Stimulated activated memory B cell treated with anti-CD40 and anti-IgM and Interleukin-4, amounts not matched to agents 10 μg/mL and 1 μg/mL and 100 μg/mL, for 72 hours (primary cell): ENCODE results near the gene SPATS2L.
"Not testable (repeated sequence)": the region's sequence is repeated elsewhere in the genome, so short reads cannot be mapped to it uniquely, and the experiment has no call there.

Source experiments
- ATAC-seq: fragments of 150-1000 bp; cut with Tn5 transposase; 2 replicates; pipeline ENCODE4 v1.10.0; 2021
- H3K27ac Mint-ChIP-seq: one replicate; pipeline ENCODE4 v1.8.0; 2022; ENCODE audit warnings: mild to moderate bottlenecking, mixed read lengths
- H3K27me3 Mint-ChIP-seq: one replicate; pipeline ENCODE4 v1.8.0; 2022; ENCODE audit warnings: mixed read lengths
- H3K36me3 Mint-ChIP-seq: one replicate; pipeline ENCODE4 v1.8.0; 2022; ENCODE audit warnings: mixed read lengths
- H3K4me1 Mint-ChIP-seq: one replicate; pipeline ENCODE4 v1.8.0; 2022; ENCODE audit warnings: mixed read lengths
- H3K4me3 Mint-ChIP-seq: one replicate; pipeline ENCODE4 v1.8.0; 2022; ENCODE audit warnings: mild to moderate bottlenecking, moderate library complexity, mixed read lengths
- H3K9me3 Mint-ChIP-seq: one replicate; pipeline ENCODE4 v1.8.0; 2022; ENCODE audit warnings: mixed read lengths

SPATS2L gene

GRCh38 chr2:200329384-200329783, 22.9 kb downstream of the SPATS2L start:
- Mint-ChIP-seq H3K36me3 (no peaks in the 10 kb centered on the region), H3K27ac (no peak overlapping the region), H3K9me3 (no peaks in the 10 kb centered on the region), H3K27me3 (peaks cover 13% of the 10 kb centered on the region), H3K4me1 (no peaks in the 10 kb centered on the region), H3K4me3 (no peak overlapping the region)
- ATAC-seq = no peak

- no peaks in the 10 kb centered on the region for H3K9me3 Mint-ChIP-seq
- peaks cover 13% of the 10 kb centered on the region for H3K27me3 Mint-ChIP-seq
- no peak for ATAC-seq
- H3K27ac Mint-ChIP-seq = no peak overlapping the region
- no peaks in the 10 kb centered on the region for H3K4me1 Mint-ChIP-seq
- no peak overlapping the region for H3K4me3 Mint-ChIP-seq
- no peaks in the 10 kb centered on the region for H3K36me3 Mint-ChIP-seq
Observed at GRCh38 chr2:200329798-200330197, 23.3 kb downstream of the SPATS2L start.

GRCh38 chr2:200330351-200331060, 24.0 kb downstream of the SPATS2L start:
- peaks cover 13% of the 10 kb centered on the region for H3K27me3 Mint-ChIP-seq
- no peak for ATAC-seq
- H3K36me3 Mint-ChIP-seq = no peaks in the 10 kb centered on the region
- no peak overlapping the region for H3K4me3 Mint-ChIP-seq
- no peak overlapping the region for H3K27ac Mint-ChIP-seq
- H3K4me1 Mint-ChIP-seq = no peaks in the 10 kb centered on the region
- no peaks in the 10 kb centered on the region for H3K9me3 Mint-ChIP-seq

- H3K27me3 Mint-ChIP-seq = peaks cover 13% of the 10 kb centered on the region
- no peaks in the 10 kb centered on the region for H3K36me3 Mint-ChIP-seq
- H3K9me3 Mint-ChIP-seq = no peaks in the 10 kb centered on the region
- no peak overlapping the region for H3K27ac Mint-ChIP-seq
- no peak for ATAC-seq
- no peak overlapping the region for H3K4me3 Mint-ChIP-seq
- H3K4me1 Mint-ChIP-seq = no peaks in the 10 kb centered on the region
Observed at GRCh38 chr2:200331061-200331400, 24.5 kb downstream of the SPATS2L start.

- Mint-ChIP-seq H3K9me3 (no peaks in the 10 kb centered on the region), H3K27me3 (no peaks in the 10 kb centered on the region), H3K4me1 (no peaks in the 10 kb centered on the region), H3K36me3 (no peaks in the 10 kb centered on the region), H3K27ac (no peak overlapping the region), H3K4me3 (no peak overlapping the region)
- no peak for ATAC-seq
Observed at GRCh38 chr2:200335657-200336056, 29.2 kb downstream of the SPATS2L start.

GRCh38 chr2:200336980-200337615, 30.6 kb downstream of the SPATS2L start:
- no peaks in the 10 kb centered on the region for H3K4me1 Mint-ChIP-seq
- H3K27me3 Mint-ChIP-seq = no peaks in the 10 kb centered on the region
- H3K27ac Mint-ChIP-seq = no peak overlapping the region
- no peak overlapping the region for H3K4me3 Mint-ChIP-seq
- no peak for ATAC-seq
- H3K36me3 Mint-ChIP-seq = no peaks in the 10 kb centered on the region
- no peaks in the 10 kb centered on the region for H3K9me3 Mint-ChIP-seq

GRCh38 chr2:200337621-200338020, 31.1 kb downstream of the SPATS2L start:
- Mint-ChIP-seq H3K9me3 (no peaks in the 10 kb centered on the region), H3K36me3 (no peaks in the 10 kb centered on the region), H3K27me3 (no peaks in the 10 kb centered on the region), H3K27ac (no peak overlapping the region), H3K4me3 (no peak overlapping the region), H3K4me1 (no peaks in the 10 kb centered on the region)
- ATAC-seq = no peak

- Mint-ChIP-seq H3K4me3 (no peak overlapping the region), H3K36me3 (no peaks in the 10 kb centered on the region), H3K4me1 (no peaks in the 10 kb centered on the region), H3K27ac (no peak overlapping the region), H3K27me3 (no peaks in the 10 kb centered on the region), H3K9me3 (no peaks in the 10 kb centered on the region)
- ATAC-seq = no peak
Observed at GRCh38 chr2:200338692-200339091, 32.2 kb downstream of the SPATS2L start.

- H3K9me3 Mint-ChIP-seq = no peaks in the 10 kb centered on the region
- no peaks in the 10 kb centered on the region for H3K4me1 Mint-ChIP-seq
- H3K4me3 Mint-ChIP-seq = no peak overlapping the region
- no peak overlapping the region for H3K27ac Mint-ChIP-seq
- no peaks in the 10 kb centered on the region for H3K27me3 Mint-ChIP-seq
- peak; percentile 47 for ATAC-seq
- no peaks in the 10 kb centered on the region for H3K36me3 Mint-ChIP-seq
Observed at GRCh38 chr2:200340508-200341224, 34.2 kb downstream of the SPATS2L start.

GRCh38 chr2:200341376-200341775, 34.9 kb downstream of the SPATS2L start:
- Mint-ChIP-seq H3K27me3 (peaks cover 4% of the 10 kb centered on the region), H3K36me3 (no peaks in the 10 kb centered on the region), H3K9me3 (no peaks in the 10 kb centered on the region), H3K4me1 (no peaks in the 10 kb centered on the region), H3K4me3 (no peak overlapping the region), H3K27ac (no peak overlapping the region)
- no peak for ATAC-seq

GRCh38 chr2:200342235-200342634, 35.7 kb downstream of the SPATS2L start:
- H3K27ac Mint-ChIP-seq = no peak overlapping the region
- no peak overlapping the region for H3K4me3 Mint-ChIP-seq
- H3K27me3 Mint-ChIP-seq = peaks cover 12% of the 10 kb centered on the region
- no peak for ATAC-seq
- no peaks in the 10 kb centered on the region for H3K36me3 Mint-ChIP-seq
- H3K9me3 Mint-ChIP-seq = no peaks in the 10 kb centered on the region
- no peaks in the 10 kb centered on the region for H3K4me1 Mint-ChIP-seq

GRCh38 chr2:200342654-200343053, 36.2 kb downstream of the SPATS2L start:
- ATAC-seq = no peak
- Mint-ChIP-seq H3K4me3 (no peak overlapping the region), H3K4me1 (no peaks in the 10 kb centered on the region), H3K27ac (no peak overlapping the region), H3K36me3 (no peaks in the 10 kb centered on the region), H3K27me3 (peaks cover 15% of the 10 kb centered on the region), H3K9me3 (no peaks in the 10 kb centered on the region)

- not testable (repeated sequence) for H3K4me1 Mint-ChIP-seq, H3K36me3 Mint-ChIP-seq
Observed at GRCh38 chr2:200344202-200344601, 37.7 kb downstream of the SPATS2L start.

GRCh38 chr2:200345975-200346374, 39.5 kb downstream of the SPATS2L start:
- H3K27me3 Mint-ChIP-seq = peaks cover 15% of the 10 kb centered on the region
- no peaks in the 10 kb centered on the region for H3K36me3 Mint-ChIP-seq
- no peak overlapping the region for H3K4me3 Mint-ChIP-seq
- no peak for ATAC-seq
- no peak overlapping the region for H3K27ac Mint-ChIP-seq
- no peaks in the 10 kb centered on the region for H3K4me1 Mint-ChIP-seq
- H3K9me3 Mint-ChIP-seq = no peaks in the 10 kb centered on the region

More at GRCh38 chr2:200344202-200344601, 37.7 kb downstream of the SPATS2L start:
- H3K9me3 Mint-ChIP-seq, ATAC-seq, H3K27ac Mint-ChIP-seq, H3K4me3 Mint-ChIP-seq: not testable (repeated sequence)
- H3K27me3 Mint-ChIP-seq = peaks cover 15% of the 10 kb centered on the region

- no peak overlapping the region for H3K27ac Mint-ChIP-seq
- H3K27me3 Mint-ChIP-seq = peaks cover 17% of the 10 kb centered on the region
Observed at GRCh38 chr2:200347301-200347700, 40.8 kb downstream of the SPATS2L start.

More at GRCh38 chr2:200347301-200347700, 40.8 kb downstream of the SPATS2L start:
- no peak overlapping the region for H3K4me3 Mint-ChIP-seq
- H3K36me3 Mint-ChIP-seq = no peaks in the 10 kb centered on the region
- no peak for ATAC-seq
- H3K4me1 Mint-ChIP-seq = no peaks in the 10 kb centered on the region
- no peaks in the 10 kb centered on the region for H3K9me3 Mint-ChIP-seq
